Measurements from ENCODE around the gene ADCY5. TPM values are rescaled to one million over a fixed set of nuclear protein-coding genes. Genes with fewer than 3 reads are reported as not detected.

The ADCY5 gene
- total RNA-seq, 1 donor from 2014 or later: 10.6 TPM

DNA sequence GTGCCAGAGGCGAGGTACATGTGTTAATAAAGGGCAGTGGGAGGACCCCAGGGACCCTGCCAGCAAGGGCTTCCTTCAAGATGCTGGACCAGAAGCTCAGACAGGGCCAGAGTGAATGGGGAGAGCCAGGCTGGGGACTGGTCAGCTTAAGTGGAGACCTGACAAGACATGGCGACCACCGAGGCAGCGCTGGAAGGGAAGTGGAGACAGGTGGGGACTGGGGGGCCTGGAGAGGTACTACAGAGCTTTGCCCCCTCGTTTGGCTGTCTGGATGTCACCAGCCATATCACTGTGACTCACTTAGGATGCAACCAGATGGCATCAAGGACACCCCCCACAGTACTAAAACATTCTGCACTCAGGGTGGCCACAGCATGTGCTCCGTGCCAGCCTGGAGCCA is 97.9 kb downstream of the ADCY5 start:
- DNase-seq (ENCODE audit: extremely low spot score, unreplicated experiment): no peak
- peaks cover 11% of the 10 kb centered on the region for H3K9me3 Mint-ChIP-seq (ENCODE audit: unreplicated experiment)
- no peak overlapping the region for H3K27ac Mint-ChIP-seq (ENCODE audit: unreplicated experiment)
- H3K4me3 Mint-ChIP-seq (ENCODE audit: unreplicated experiment): no peak overlapping the region
- peaks cover 19% of the 10 kb centered on the region for H3K36me3 Mint-ChIP-seq (ENCODE audit: unreplicated experiment)
- peaks cover 48% of the 10 kb centered on the region for H3K27me3 Mint-ChIP-seq (ENCODE audit: unreplicated experiment)
- TF ChIP-seq, protein P1, sequence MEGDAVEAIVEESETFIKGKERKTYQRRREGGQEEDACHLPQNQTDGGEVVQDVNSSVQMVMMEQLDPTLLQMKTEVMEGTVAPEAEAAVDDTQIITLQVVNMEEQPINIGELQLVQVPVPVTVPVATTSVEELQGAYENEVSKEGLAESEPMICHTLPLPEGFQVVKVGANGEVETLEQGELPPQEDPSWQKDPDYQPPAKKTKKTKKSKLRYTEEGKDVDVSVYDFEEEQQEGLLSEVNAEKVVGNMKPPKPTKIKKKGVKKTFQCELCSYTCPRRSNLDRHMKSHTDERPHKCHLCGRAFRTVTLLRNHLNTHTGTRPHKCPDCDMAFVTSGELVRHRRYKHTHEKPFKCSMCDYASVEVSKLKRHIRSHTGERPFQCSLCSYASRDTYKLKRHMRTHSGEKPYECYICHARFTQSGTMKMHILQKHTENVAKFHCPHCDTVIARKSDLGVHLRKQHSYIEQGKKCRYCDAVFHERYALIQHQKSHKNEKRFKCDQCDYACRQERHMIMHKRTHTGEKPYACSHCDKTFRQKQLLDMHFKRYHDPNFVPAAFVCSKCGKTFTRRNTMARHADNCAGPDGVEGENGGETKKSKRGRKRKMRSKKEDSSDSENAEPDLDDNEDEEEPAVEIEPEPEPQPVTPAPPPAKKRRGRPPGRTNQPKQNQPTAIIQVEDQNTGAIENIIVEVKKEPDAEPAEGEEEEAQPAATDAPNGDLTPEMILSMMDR (IDR thresholded peaks at IDR 0.05): no peak
- H3K4me1 Mint-ChIP-seq (ENCODE audit: unreplicated experiment): peaks cover 55% of the 10 kb centered on the region

DNA sequence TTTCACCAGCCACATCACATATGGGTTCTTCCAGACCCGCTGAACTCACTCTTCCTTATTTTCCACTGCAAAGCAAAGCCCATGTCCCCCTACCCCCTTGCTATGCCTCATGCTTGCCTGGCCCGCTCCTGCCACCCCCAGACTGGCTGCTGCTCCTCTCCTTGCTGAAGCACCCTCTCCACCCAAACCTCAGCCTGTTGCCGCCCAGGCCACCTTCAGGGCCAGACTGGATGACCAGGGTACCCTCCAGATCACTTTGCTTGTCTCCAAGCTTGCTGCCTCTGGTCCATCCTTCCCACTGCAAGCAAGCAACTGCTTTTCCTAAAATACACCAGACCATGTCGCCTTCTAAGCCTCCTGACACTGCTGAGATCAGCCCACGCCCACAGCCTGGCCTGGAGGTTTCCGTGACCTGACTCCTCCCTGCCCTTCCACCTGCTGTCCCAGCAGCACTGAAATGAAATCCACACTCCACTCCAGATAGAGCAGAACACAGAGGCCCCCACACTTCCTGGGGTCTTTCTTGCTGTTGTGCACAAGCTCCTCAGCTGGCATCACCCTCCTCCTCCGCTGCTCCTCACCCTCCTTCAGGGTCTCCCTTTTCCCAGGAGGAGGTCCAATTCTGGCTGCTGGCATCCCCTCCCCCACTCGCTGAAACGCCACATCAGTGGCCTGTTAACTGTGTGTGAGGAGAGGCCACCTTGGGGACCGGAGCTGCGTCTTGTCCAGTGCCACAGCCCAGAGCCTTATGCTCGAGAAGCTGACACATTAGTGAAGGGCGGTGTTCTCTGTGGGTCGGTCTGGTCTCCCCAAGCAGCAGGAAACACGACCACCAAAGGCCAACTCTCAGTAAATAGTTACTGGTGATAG is 99.1 kb downstream of the ADCY5 start:
- Mint-ChIP-seq H3K4me1 (ENCODE audit: unreplicated experiment) (peaks cover 66% of the 10 kb centered on the region), H3K9me3 (ENCODE audit: unreplicated experiment) (peaks cover 8% of the 10 kb centered on the region), H3K4me3 (ENCODE audit: unreplicated experiment) (no peak overlapping the region), H3K27me3 (ENCODE audit: unreplicated experiment) (peaks cover 42% of the 10 kb centered on the region), H3K36me3 (ENCODE audit: unreplicated experiment) (peaks cover 12% of the 10 kb centered on the region), H3K27ac (ENCODE audit: unreplicated experiment) (peak overlapping the region; percentile 19)
- no peak for DNase-seq (ENCODE audit: extremely low spot score, unreplicated experiment)
- TF ChIP-seq, protein P1 (IDR thresholded peaks at IDR 0.05): no peak

DNA sequence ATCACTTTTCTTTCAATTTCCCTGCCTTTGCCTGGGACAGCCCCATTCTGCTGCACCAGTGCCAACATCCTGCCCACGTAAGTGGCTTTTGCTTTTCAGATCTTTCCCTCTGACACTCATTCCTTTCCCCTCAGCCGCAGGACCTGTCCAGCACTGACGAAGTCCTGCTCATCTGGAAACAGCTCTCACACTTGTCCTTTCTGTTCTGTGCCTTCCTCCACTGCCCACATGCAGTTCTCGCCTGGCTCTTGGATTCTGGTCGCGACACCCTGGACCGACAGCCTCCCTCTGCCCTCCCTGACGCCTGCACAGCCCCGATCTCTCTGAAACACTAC is 99.7 kb downstream of the ADCY5 start:
- TF ChIP-seq, protein P1 (IDR thresholded peaks at IDR 0.05): no peak
- Mint-ChIP-seq H3K27me3 (ENCODE audit: unreplicated experiment) (peaks cover 37% of the 10 kb centered on the region), H3K9me3 (ENCODE audit: unreplicated experiment) (peaks cover 2% of the 10 kb centered on the region), H3K36me3 (ENCODE audit: unreplicated experiment) (peaks cover 8% of the 10 kb centered on the region), H3K4me1 (ENCODE audit: unreplicated experiment) (peaks cover 73% of the 10 kb centered on the region), H3K27ac (ENCODE audit: unreplicated experiment) (no peak overlapping the region), H3K4me3 (ENCODE audit: unreplicated experiment) (no peak overlapping the region)
- no peak for DNase-seq (ENCODE audit: extremely low spot score, unreplicated experiment)

DNA sequence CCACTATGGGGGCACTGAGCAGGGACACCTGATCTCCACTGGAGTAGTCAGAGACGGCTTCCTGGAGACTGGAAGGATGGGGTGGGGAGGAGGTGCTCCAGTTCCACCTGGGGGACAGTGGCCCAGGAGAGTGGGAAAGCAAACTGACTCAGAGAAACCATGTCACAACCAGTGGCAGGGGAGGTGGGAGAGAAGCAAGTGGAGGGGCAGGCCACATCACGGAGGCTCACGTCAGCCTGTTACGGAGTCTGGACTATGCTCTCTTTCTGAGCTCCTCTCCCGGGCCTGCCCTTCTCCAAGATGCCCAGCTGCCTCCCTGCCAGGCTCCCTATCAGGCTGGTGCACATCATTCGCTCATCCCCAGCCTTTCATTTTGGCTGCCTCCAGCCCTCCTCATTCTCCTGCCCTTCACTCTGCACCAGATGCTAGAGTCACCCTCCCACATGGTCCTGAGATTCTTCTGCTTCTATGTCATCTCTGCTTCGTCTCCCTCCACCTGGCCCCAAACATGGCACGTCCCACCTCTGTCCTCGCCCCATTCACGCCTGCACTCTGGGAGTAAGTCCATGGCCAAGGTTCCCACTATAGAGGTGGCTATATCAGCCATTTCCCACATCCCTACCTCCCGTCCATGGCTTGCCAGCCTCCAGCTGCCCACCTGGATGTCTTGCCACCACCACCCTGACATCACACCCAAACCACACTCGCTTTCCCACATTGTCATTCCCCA is 100.3 kb downstream of the ADCY5 start:
- TF ChIP-seq, protein P1 (IDR thresholded peaks at IDR 0.05): no peak
- Mint-ChIP-seq H3K4me1 (ENCODE audit: unreplicated experiment) (peaks cover 74% of the 10 kb centered on the region), H3K27ac (ENCODE audit: unreplicated experiment) (no peak overlapping the region), H3K4me3 (ENCODE audit: unreplicated experiment) (no peak overlapping the region), H3K9me3 (ENCODE audit: unreplicated experiment) (no peaks in the 10 kb centered on the region), H3K36me3 (ENCODE audit: unreplicated experiment) (peaks cover 8% of the 10 kb centered on the region), H3K27me3 (ENCODE audit: unreplicated experiment) (peaks cover 32% of the 10 kb centered on the region)
- no peak for DNase-seq (ENCODE audit: extremely low spot score, unreplicated experiment)

DNA sequence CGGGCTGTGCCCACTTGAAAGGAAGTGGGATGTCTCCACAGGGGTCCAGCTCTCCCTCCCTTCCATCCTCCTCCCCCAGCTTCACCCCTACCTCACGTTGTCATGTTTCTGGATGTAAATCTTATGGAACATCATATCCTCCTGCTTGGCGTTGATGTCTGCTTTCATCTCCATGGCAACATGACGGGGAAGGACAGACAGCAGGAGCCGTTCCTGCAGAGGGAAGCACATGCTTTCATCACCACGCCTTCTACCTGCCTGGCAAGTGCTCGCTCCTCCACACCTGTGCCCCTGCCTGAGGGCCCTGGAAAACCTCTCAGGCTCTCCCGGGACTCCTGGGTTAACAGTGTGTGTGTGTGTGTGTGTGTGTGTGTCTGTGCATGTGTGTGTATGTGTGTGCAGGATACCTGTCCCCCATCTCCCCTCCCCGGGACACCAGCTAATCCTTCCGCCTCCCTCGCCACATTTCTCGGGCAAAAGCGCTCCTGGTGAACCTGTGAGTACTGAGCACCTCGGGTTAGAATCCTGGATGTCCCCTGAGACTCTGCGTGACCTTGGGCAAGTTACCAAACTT is 101.1 kb downstream of the ADCY5 start:
- no peak overlapping the region for H3K4me3 Mint-ChIP-seq (ENCODE audit: unreplicated experiment)
- TF ChIP-seq, protein P1 (IDR thresholded peaks at IDR 0.05): no peak

More for the DNA sequence above, 101.1 kb downstream of the ADCY5 start:
- H3K9me3 Mint-ChIP-seq (ENCODE audit: unreplicated experiment): no peaks in the 10 kb centered on the region
- peaks cover 8% of the 10 kb centered on the region for H3K36me3 Mint-ChIP-seq (ENCODE audit: unreplicated experiment)
- no peak overlapping the region for H3K27ac Mint-ChIP-seq (ENCODE audit: unreplicated experiment)
- DNase-seq (ENCODE audit: extremely low spot score, unreplicated experiment): no peak
- peaks cover 75% of the 10 kb centered on the region for H3K4me1 Mint-ChIP-seq (ENCODE audit: unreplicated experiment)
- peaks cover 32% of the 10 kb centered on the region for H3K27me3 Mint-ChIP-seq (ENCODE audit: unreplicated experiment)

Data from osteocyte (in vitro differentiated cells).